ENCODE results near the gene MPP2.
A peak's percentile ranks its signal among the peaks of the same experiment; 100 is the strongest.
"Not testable (repeated sequence)": the region's sequence is repeated elsewhere in the genome, so short reads cannot be mapped to it uniquely, and the experiment has no call there.

Gene MPP2

GRCh38 chr17:43927929-43928328 is 20.6 kb upstream of the MPP2 start:
- DNase-seq, result not testable (repeated sequence)

- DNase-seq, result no peak
Measured at GRCh38 chr17:43927060-43927864, 19.9 kb upstream of the MPP2 start.

GRCh38 chr17:43924558-43924957 is 17.2 kb upstream of the MPP2 start:
- DNase-seq, result no peak

- DNase-seq, result no peak
Measured at GRCh38 chr17:43920500-43921095, 13.3 kb upstream of the MPP2 start.

GRCh38 chr17:43918026-43918389 is 10.7 kb upstream of the MPP2 start:
- no peak for DNase-seq

- peak; percentile 52 for DNase-seq
Measured at GRCh38 chr17:43917348-43918025, 10.2 kb upstream of the MPP2 start.

- DNase-seq, result no peak
Measured at GRCh38 chr17:43917016-43917347, 9.6 kb upstream of the MPP2 start.

- DNase-seq, result no peak
Measured at GRCh38 chr17:43916385-43916784, 9.0 kb upstream of the MPP2 start.

- DNase-seq, result no peak
Measured at GRCh38 chr17:43915559-43915958, 8.2 kb upstream of the MPP2 start.

- DNase-seq, result no peak
Measured at GRCh38 chr17:43914451-43914850, 7.1 kb upstream of the MPP2 start.

GRCh38 chr17:43913584-43913983 is 6.2 kb upstream of the MPP2 start:
- DNase-seq, result no peak

- no peak for DNase-seq
Measured at GRCh38 chr17:43912635-43913304, 5.4 kb upstream of the MPP2 start.

GRCh38 chr17:43911904-43912303 is 4.6 kb upstream of the MPP2 start:
- no peak for DNase-seq

- DNase-seq, result no peak
Measured at GRCh38 chr17:43909537-43910231, 2.3 kb upstream of the MPP2 start.

- DNase-seq, result peak; percentile 66
Measured at GRCh38 chr17:43907998-43908721, 824 bp upstream of the MPP2 start.

GRCh38 chr17:43906951-43907424 is 348 bp downstream of the MPP2 start:
- peak; percentile 29 for DNase-seq

GRCh38 chr17:43905985-43906852 is 1.1 kb downstream of the MPP2 start:
- DNase-seq, result peak; percentile 39

- no peak for DNase-seq
Measured at GRCh38 chr17:43905400-43905984, 1.8 kb downstream of the MPP2 start.

- no peak for DNase-seq
Measured at GRCh38 chr17:43901861-43902589, 5.3 kb downstream of the MPP2 start.
